Measurements from ENCODE around the gene KCNH2. TPM values are rescaled to one million over a fixed set of nuclear protein-coding genes. Genes with fewer than 3 reads are reported as not detected.
A peak's percentile ranks its signal among the peaks of the same experiment; 100 is the strongest.

The KCNH2 gene
- total RNA-seq, 4 donors from 2014 or later, result 0.15 to 1.1 (median 0.36) TPM

GRCh38 chr7:150931199-150931869, 46.8 kb downstream of the KCNH2 start:
- no peak overlapping the region for H3K4me3 ChIP-seq (ENCODE audit: low read depth, poor library complexity, severe bottlenecking)
- TF ChIP-seq POLR2A (IDR thresholded peaks at IDR 0.05) (no peak), CTCF (IDR thresholded peaks at IDR 0.05) (no peak)
- 55 to 56% methylated on average over 7 of the region's 7 CpGs for WGBS, 2 donors
- intact Hi-C loops (cut with DNase I; ENCODE audit: low total_unique reads), result no loop called here
- peak in 1 of 2 donors; percentile 72 for DNase-seq (ENCODE audit: low spot score in 2 of 2)

- DNase-seq (ENCODE audit: low spot score in 2 of 2), result no peak
- 86 to 95% methylated on average over 3 of the region's 3 CpGs for WGBS, 2 donors
- no peak for TF ChIP-seq CTCF (IDR thresholded peaks at IDR 0.05)
- no peak for TF ChIP-seq POLR2A (IDR thresholded peaks at IDR 0.05)
These were observed 49.6 kb downstream of the KCNH2 start for GRCh38 chr7:150928541-150928940.

GRCh38 chr7:150927956-150928344, 50.2 kb downstream of the KCNH2 start:
- peak in 1 of 2 donors; percentile 4 for DNase-seq (ENCODE audit: low spot score in 2 of 2)
- TF ChIP-seq POLR2A (IDR thresholded peaks at IDR 0.05) (no peak), CTCF (IDR thresholded peaks at IDR 0.05) (no peak)
- WGBS, 2 donors, result 37 to 38% methylated on average over 4 of the region's 4 CpGs
- intact Hi-C loops (cut with DNase I; ENCODE audit: low total_unique reads), result no loop called here
- H3K4me3 ChIP-seq (ENCODE audit: low read depth, poor library complexity, severe bottlenecking), result no peak overlapping the region

More at GRCh38 chr7:150928541-150928940, 49.6 kb downstream of the KCNH2 start:
- H3K4me3 ChIP-seq (ENCODE audit: low read depth, poor library complexity, severe bottlenecking), result no peak overlapping the region
- intact Hi-C loops (cut with DNase I; ENCODE audit: low total_unique reads), result no loop called here

GRCh38 chr7:150927157-150927955, 50.8 kb downstream of the KCNH2 start:
- no peak for TF ChIP-seq CTCF (IDR thresholded peaks at IDR 0.05)
- no peak for TF ChIP-seq POLR2A (IDR thresholded peaks at IDR 0.05)
- WGBS, 2 donors, result 53 to 70% methylated on average over 6 of the region's 6 CpGs
- peak in 1 of 2 donors; percentile 45 for DNase-seq (ENCODE audit: low spot score in 2 of 2)

GRCh38 chr7:150926066-150926465, 52.1 kb downstream of the KCNH2 start:
- 86 to 88% methylated on average over 7 of the region's 7 CpGs for WGBS, 2 donors
- H3K4me3 ChIP-seq (ENCODE audit: low read depth, poor library complexity, severe bottlenecking), result no peak overlapping the region
- peak in 1 of 2 donors; percentile 61 for DNase-seq (ENCODE audit: low spot score in 2 of 2)
- intact Hi-C loops (cut with DNase I; ENCODE audit: low total_unique reads), result no loop called here
- no peak for TF ChIP-seq CTCF (IDR thresholded peaks at IDR 0.05)
- no peak for TF ChIP-seq POLR2A (IDR thresholded peaks at IDR 0.05)

More at GRCh38 chr7:150927157-150927955, 50.8 kb downstream of the KCNH2 start:
- intact Hi-C loops (cut with DNase I; ENCODE audit: low total_unique reads), result no loop called here
- no peak overlapping the region for H3K4me3 ChIP-seq (ENCODE audit: low read depth, poor library complexity, severe bottlenecking)

Measured in lower leg skin (tissue), 4 donors.